NB4 (cell line): Measurements from ENCODE around the gene ATP4B.
"Not testable (repeated sequence)": the region's sequence is repeated elsewhere in the genome, so short reads cannot be mapped to it uniquely, and the experiment has no call there.

Experiments
- DNase-seq: peaks from one replicate; pipeline ENCODE4 v3.0.0; 2010; ENCODE audit warnings: low read depth
- H3K4me3 ChIP-seq: one replicate; pipeline ENCODE4 v1.5.1; 2011; ENCODE audit warnings: mild to moderate bottlenecking, low read depth, low read length, moderate library complexity
- MYC ChIP-seq: IDR thresholded peaks from 2 replicates; pipeline ENCODE4 v1.6.1; 2011; ENCODE audit warnings: low read depth, low read length
- POLR2A ChIP-seq: IDR thresholded peaks from 2 replicates; pipeline ENCODE4 v1.6.1; 2011; ENCODE audit warnings: mild to moderate bottlenecking; ENCODE audit not compliant: insufficient read length; ENCODE audit errors: extremely low read depth
- TF ChIP-seq, protein P1 (sequence below): IDR thresholded peaks from one replicate; pipeline ENCODE4 v1.5.1; 2012; ENCODE audit warnings: low read depth, low read length
- TF ChIP-seq, protein P2 (sequence below): IDR thresholded peaks from 2 replicates; pipeline ENCODE4 v1.6.1; 2011; ENCODE audit warnings: low read depth, low read length

Gene ATP4B

DNA sequence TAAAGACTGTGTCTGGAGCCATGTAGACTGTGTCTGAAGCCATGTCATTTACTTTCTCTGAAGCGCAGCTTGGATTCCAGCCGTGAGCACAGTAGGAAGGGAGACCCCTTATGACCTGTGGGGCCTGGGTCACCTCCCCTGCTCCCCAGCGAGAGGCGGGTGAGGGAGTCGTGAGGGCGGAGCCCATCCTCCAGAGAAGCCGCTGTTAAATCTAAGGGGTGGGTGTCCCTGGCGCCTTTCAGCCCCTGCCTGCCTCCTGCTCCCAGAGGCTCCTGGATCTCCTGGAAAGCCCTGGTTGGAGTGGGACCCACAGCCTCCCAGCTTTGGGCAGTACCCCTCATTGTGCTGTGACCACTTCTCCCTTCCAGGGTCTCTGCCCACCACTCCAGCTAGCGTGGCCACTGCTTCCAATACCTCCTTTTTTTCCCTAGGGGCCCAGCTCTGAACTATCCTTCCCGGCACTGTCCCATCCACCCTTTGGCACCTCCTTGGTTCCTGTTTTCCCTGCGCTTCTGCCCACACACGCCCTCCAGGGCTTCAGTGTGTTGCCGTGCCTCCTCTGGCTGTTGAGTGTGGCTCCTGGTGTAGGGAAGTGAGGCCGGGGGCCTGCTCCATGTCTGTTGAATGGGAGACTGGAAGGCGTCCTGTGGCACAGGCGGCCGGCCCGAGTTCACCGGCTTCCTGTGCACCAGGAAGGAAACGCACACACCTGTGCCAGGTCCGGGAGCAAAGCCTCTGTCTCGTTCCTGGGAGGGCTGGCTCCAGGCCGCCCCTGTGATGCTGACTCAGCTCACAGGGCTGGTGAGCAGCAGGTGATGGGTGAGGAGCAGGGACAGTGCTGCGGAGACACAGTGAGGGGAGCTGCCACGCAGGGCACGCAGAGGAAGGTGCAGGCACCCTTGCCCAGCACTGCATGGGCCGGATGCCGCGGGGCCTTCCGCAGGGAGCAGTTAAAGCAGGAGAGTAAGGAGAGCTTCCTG, 29.4 kb downstream of the ATP4B start:
- no peak for DNase-seq
- H3K4me3 ChIP-seq, result no peak overlapping the region
- TF ChIP-seq, protein P1, sequence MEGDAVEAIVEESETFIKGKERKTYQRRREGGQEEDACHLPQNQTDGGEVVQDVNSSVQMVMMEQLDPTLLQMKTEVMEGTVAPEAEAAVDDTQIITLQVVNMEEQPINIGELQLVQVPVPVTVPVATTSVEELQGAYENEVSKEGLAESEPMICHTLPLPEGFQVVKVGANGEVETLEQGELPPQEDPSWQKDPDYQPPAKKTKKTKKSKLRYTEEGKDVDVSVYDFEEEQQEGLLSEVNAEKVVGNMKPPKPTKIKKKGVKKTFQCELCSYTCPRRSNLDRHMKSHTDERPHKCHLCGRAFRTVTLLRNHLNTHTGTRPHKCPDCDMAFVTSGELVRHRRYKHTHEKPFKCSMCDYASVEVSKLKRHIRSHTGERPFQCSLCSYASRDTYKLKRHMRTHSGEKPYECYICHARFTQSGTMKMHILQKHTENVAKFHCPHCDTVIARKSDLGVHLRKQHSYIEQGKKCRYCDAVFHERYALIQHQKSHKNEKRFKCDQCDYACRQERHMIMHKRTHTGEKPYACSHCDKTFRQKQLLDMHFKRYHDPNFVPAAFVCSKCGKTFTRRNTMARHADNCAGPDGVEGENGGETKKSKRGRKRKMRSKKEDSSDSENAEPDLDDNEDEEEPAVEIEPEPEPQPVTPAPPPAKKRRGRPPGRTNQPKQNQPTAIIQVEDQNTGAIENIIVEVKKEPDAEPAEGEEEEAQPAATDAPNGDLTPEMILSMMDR, result no peak
- no peak for TF ChIP-seq MYC
- TF ChIP-seq POLR2A, result no peak

DNA sequence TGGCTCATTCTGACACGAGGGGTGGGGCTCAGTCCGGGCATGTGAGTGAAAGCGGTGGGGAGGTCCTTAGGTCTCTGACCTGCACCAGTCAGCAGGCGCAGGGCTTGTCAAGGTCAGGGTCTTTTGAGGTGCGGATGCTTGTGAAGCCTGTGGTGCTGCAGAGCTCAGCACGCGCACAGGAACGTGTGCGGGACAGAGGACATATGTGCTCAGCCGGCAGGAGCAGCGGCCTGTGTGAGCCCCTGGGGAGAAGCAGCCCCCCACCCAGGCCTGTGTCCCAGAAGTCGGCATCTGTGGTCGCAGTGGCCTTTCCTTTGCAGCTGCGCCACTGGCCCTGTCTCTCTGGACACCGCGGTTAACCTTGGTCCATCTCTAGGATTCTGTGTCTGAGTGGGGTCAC, 30.9 kb downstream of the ATP4B start:
- TF ChIP-seq, protein P2, sequence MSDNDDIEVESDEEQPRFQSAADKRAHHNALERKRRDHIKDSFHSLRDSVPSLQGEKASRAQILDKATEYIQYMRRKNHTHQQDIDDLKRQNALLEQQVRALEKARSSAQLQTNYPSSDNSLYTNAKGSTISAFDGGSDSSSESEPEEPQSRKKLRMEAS, result no peak
- TF ChIP-seq POLR2A (no peak), MYC (no peak)
- TF ChIP-seq, protein P1, result no peak
- no peak for DNase-seq

DNA sequence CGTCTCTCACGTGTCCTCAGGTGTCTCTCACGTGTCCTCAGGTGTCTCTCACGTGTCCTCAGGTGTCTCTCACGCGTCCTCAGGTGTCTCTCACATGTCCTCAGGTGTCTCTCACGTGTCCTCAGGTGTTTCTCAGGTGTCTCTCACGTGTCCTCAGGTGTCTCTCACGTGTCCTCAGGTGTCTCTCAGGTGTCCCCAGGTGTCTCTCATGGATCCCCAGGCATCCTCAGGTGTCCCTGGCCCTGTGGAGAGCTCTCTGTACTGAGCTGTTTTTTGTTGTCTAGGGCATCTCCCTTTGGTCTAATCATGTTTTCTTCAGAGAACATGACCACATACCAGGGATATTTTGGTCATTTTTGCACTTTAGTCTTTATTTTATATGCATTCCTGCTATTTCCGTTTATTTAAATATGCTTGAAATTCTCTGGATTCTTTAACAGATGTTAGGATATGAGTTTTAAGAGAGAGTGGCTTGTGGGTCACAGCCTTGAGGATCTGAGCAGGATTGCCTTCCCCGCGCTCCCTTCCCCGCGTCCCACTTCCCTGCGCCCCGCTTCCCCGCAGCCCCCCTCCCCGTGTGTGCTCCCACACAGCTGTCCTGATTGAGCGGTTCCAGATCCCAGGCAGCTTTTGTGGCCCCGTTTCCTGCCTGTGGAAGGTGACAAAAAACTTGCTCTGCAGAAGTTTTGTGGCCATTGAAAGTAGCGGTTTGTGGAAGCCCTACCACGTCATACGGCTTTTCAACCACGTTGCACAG, 31.9 kb downstream of the ATP4B start:
- no peak for DNase-seq
- TF ChIP-seq, protein P2, result no peak
- TF ChIP-seq POLR2A, result no peak
- no peak for TF ChIP-seq MYC
- TF ChIP-seq, protein P1, result no peak
- H3K4me3 ChIP-seq, result no peak overlapping the region

More for the DNA sequence above, 30.9 kb downstream of the ATP4B start:
- no peak overlapping the region for H3K4me3 ChIP-seq

DNA sequence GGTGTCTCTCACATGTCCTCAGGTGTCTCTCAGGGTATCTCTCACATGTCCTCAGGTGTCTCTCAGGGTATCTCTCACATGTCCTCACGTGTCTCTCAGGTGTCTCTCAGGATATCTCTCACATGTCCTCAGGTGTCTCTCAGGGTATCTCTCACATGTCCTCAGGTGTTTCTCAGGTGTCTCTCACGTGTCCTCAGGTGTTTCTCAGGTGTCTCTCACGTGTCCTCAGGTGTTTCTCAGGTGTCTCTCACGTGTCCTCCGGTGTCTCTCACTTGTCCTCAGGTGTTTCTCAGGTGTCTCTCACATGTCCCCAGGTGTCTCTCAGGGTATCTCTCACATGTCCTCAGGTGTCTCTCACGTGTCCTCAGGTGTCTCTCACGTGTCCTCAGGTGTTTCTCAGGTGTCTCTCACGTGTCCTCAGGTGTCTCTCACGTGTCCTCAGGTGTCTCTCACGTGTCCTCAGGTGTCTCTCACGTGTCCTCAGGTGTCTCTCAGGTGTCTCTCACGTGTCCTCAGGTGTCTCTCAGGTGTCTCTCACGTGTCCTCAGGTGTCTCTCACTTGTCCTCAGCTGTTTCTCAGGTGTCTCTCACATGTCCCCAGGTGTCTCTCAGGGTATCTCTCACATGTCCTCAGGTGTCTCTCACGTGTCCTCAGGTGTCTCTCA, 33.2 kb downstream of the ATP4B start:
- DNase-seq, H3K4me3 ChIP-seq: not testable (repeated sequence)

DNA sequence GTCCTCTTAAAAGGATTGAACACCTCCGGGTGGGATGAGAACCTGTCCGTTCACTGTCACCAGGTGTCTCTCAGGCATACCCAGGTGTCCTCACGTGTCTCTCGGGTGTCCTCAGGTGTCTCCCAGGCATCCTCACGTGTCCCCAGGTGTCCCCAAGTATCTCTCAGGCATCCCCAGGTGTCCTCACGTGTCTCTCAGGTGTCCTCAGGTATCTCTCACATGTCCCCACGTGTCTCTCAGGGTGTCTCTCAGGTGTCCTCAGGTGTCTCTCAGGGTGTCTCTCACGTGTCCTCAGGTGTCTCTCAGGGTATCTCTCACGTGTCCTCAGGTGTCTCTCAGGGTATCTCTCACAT, 33.8 kb downstream of the ATP4B start:
- no peak for TF ChIP-seq MYC
- H3K4me3 ChIP-seq, result no peak overlapping the region
- DNase-seq, result no peak

DNA sequence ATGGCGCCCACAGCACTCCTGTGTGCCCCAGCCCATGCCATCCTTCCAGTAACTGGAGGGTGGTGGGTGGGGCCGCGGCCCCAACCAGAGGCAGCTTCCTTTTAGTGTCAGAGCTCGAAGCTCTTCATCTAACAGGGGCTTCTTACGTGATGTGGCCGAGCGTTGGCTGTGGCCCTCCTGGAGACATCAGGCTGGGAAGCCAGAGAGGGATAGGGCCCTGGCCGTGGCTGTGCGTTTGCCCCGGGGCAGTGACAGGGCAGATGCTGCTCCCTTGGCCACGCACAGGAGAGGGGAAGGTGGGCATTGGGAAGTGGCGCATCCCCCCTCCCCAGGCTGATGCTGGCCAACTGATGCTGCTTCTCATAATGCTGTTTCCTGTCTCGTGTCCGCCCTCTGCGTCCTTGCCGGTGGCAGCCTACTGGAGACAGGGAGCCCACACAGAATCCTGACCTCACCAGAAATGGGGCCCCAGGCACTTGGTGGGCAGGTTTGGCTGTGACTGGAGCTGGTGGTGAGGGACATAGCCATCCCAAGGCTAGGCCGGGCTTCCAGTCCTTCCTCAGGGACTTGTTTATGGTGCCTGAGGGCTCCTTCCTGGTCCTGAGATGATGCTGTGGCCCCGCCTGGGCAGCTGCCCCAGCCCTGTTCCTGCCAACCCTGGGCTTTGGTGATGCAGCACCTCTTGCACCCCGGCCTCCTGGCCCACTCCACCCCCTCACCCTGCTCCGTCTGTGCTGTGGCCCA, 34.3 kb downstream of the ATP4B start:
- no peak overlapping the region for H3K4me3 ChIP-seq
- no peak for TF ChIP-seq MYC
- TF ChIP-seq, protein P1, result no peak
- TF ChIP-seq, protein P2, result no peak
- TF ChIP-seq POLR2A, result no peak
- DNase-seq, result no peak
